ENCODE measurements around the gene AGPAT3. TPM values are rescaled to one million over a fixed set of nuclear protein-coding genes. Genes with fewer than 3 reads are reported as not detected.

The AGPAT3 gene
- total and polyA plus RNA-seq, 10 of the 15 experiments (the other 5 are each of a cell fraction or from before 2014, with no cell fraction given) = 1.2 to 110 (median 30.8) TPM

GRCh38 chr21:43899307-43900077 is 34.5 kb downstream of the AGPAT3 start:
- H3K4me2 ChIP-seq (ENCODE audit: control insufficient read depth, insufficient read depth) = no peak overlapping the region
- intact Hi-C loops (cut with micrococcal nuclease; ENCODE audit: unreplicated experiment) = no loop called here
- H3K79me2 ChIP-seq (ENCODE audit: control insufficient read depth, insufficient read depth, low read length) = peaks cover 47% of the 10 kb centered on the region
- WGBS (ENCODE audit: insufficient coverage, insufficient replicate concordance, low lambda C conversion rate, missing lambda C conversion rate) = 87% methylated on average over 23 of the region's 23 CpGs
- H3K27me3 ChIP-seq (replicated peaks in 1 of 2; ENCODE audit: control insufficient read depth in 2 of 2, insufficient read depth in 2 of 2, low read length in 1 of 2) = no peaks in the 10 kb centered on the region
- H3K4me3 ChIP-seq = no peak overlapping the region
- ChIA-PET SMC1A (ENCODE audit: uncharacterized antibody, unreplicated experiment) (no interaction called here), CTCF (interaction anchor here (0.7 kb wide), 1 partner anchor 38 kb away, joined by 5 read pairs; no protein-coding TSS in a partner anchor), POLR2A (no interaction called here), RAD21 (ENCODE audit: unreplicated experiment) (no interaction called here)
- no peak for FAIRE-seq
- no peak overlapping the region for H3K27ac ChIP-seq (ENCODE audit: control insufficient read depth, insufficient read depth)
- no peak overlapping the region for H2AFZ ChIP-seq (ENCODE audit: control insufficient read depth, low read depth, low read length)
- in situ Hi-C loops (cut with MboI) = no loop called here
- H3K9ac ChIP-seq (ENCODE audit: control insufficient read depth, insufficient read depth, low read length) = no peak overlapping the region
- DNase-seq (ENCODE audit: low read depth, low spot score) = no peak
- H3K4me1 ChIP-seq (ENCODE audit: control insufficient read depth, insufficient read depth, low read length) = no peaks in the 10 kb centered on the region
- H3K9me3 ChIP-seq (replicated peaks; ENCODE audit: control insufficient read depth, insufficient read depth, low read length) = no peaks in the 10 kb centered on the region; the same call in 2 of the 3 replicates
- BruUV-seq (replicated peaks) = no TSS peak
- no peaks in the 10 kb centered on the region; the same call in 1 of the 2 replicates for H4K20me1 ChIP-seq (ENCODE audit: control insufficient read depth, insufficient read depth)
- peaks cover 6 to 11% of the 10 kb centered on the region in 2 experiments; a peak in 3 of 4 replicates for H3K36me3 ChIP-seq (ENCODE audit: control insufficient read depth in 2 of 2, insufficient read depth in 2 of 2, low read length in 1 of 2)
- ATAC-seq = no peak
- no peak for TF ChIP-seq BCLAF1 (IDR thresholded peaks at IDR 0.05)
- TF ChIP-seq ZNF217 (IDR thresholded peaks at IDR 0.05) = no peak
- TF ChIP-seq NKRF (conservative IDR thresholded peaks at IDR 0.05) = no peak
- no peak for TF ChIP-seq TCF12 (IDR thresholded peaks at IDR 0.05; ENCODE audit: low read depth, low read length)
- no peak for TF ChIP-seq SRF (IDR thresholded peaks at IDR 0.05; ENCODE audit: low read depth in 2 of 2, low read length in 2 of 2)
- TF ChIP-seq MYB (IDR thresholded peaks at IDR 0.05; ENCODE audit: borderline replicate concordance, low read depth, low read length) = no peak
- TF ChIP-seq ZNF592 (IDR thresholded peaks at IDR 0.05) = no peak
- TF ChIP-seq IRF5 (IDR thresholded peaks at IDR 0.05; ENCODE audit: borderline replicate concordance) = no peak
- no peak for TF ChIP-seq NRF1 (conservative IDR thresholded peaks at IDR 0.05; ENCODE audit: low read depth, low read length)
